Endodermal cell (in vitro differentiated cells): ENCODE results near the gene GUCY2C. TPM values are rescaled to one million over a fixed set of nuclear protein-coding genes. Genes with fewer than 3 reads are reported as not detected.

Experiments
- DNase-seq: peaks from one replicate; pipeline ENCODE4 v3.0.0-alpha.2; 2017
- H3K27ac ChIP-seq: 2 replicates; pipeline ENCODE4 v1.5.1; 2013; ENCODE audit warnings: mild to moderate bottlenecking, low read depth, low read length, moderate library complexity
- H3K27me3 ChIP-seq: 2 replicates; pipeline ENCODE4 v1.6.1; 2013; ENCODE audit warnings: mild to moderate bottlenecking, low read length, moderate library complexity; ENCODE audit not compliant: insufficient read depth, control insufficient read depth, poor library complexity, severe bottlenecking
- H3K36me3 ChIP-seq: 2 replicates; pipeline ENCODE4 v1.7.0; 2013; ENCODE audit warnings: mild to moderate bottlenecking, low read length, moderate library complexity; ENCODE audit not compliant: control insufficient read depth, insufficient read depth
- H3K4me1 ChIP-seq: one replicate; pipeline ENCODE4 v1.7.0; 2013; ENCODE audit warnings: low read length; ENCODE audit not compliant: control insufficient read depth, insufficient read depth
- H3K4me3 ChIP-seq: 2 replicates; pipeline ENCODE4 v1.5.1; 2013; ENCODE audit warnings: mild to moderate bottlenecking, low read length, moderate library complexity
- H3K9ac ChIP-seq: 2 replicates; pipeline ENCODE4 v1.6.1; 2013; ENCODE audit warnings: mild to moderate bottlenecking, low read length, moderate library complexity; ENCODE audit not compliant: poor library complexity, severe bottlenecking; ENCODE audit errors: extremely low read depth
- H3K9me3 ChIP-seq: 2 replicates; pipeline ENCODE4 v1.6.1; 2013; ENCODE audit warnings: mild to moderate bottlenecking, low read length, moderate library complexity; ENCODE audit not compliant: control insufficient read depth
- H3K27ac Mint-ChIP-seq: 2 replicates; pipeline ENCODE4 v1.8.0; 2020; ENCODE audit warnings: mixed read lengths
- H3K27me3 Mint-ChIP-seq: 2 replicates; pipeline ENCODE4 v1.8.0; 2021; ENCODE audit warnings: mild to moderate bottlenecking, mixed read lengths; ENCODE audit not compliant: insufficient read depth
- H3K36me3 Mint-ChIP-seq: 2 replicates; pipeline ENCODE4 v1.8.0; 2020; ENCODE audit warnings: low read depth, mixed read lengths
- H3K4me1 Mint-ChIP-seq: 2 replicates; pipeline ENCODE4 v1.8.0; 2020; ENCODE audit warnings: mixed read lengths
- H3K4me3 Mint-ChIP-seq: 2 replicates; pipeline ENCODE4 v1.8.0; 2020; ENCODE audit warnings: mild to moderate bottlenecking, moderate library complexity, mixed read lengths
- H3K9me3 Mint-ChIP-seq: 2 replicates; pipeline ENCODE4 v1.8.0; 2020; ENCODE audit warnings: mild to moderate bottlenecking, mixed read lengths
- CTCF ChIP-seq: fragments of 200-600 bp; sonication (generic); conservative IDR thresholded peaks from 2 replicates; pipeline ENCODE4 v1.5.0; 2021; ENCODE audit warnings: antibody characterized with exemption, mild to moderate bottlenecking
- WGBS, 2 experiments: methylation state at CpG; one replicate each; pipeline versions ENCODE4 v1.1.5 to v1.1.7; 2013; ENCODE audit warnings: missing lambda C conversion rate in 2 of 2, mixed read lengths in 1 of 2; ENCODE audit not compliant: insufficient coverage in 1 of 2, insufficient read length in 1 of 2; 5-methylcytosine and 5-hydroxymethylcytosine counted together
- total RNA-seq, 2 donors: library from RNA; stranded (reverse); fragmentation: NEBNext Ultra II Directional in 1 of 2; extraction: Animal tissue kit (Norgen Biotek cat#: 25700) in 1 of 2; gene quantifications; 2 replicates in 1 of 2; 3 replicates in 1 of 2; pipeline ENCODE4 v1.2.1, GENCODE V29; 2021

Gene GUCY2C
- total RNA-seq, 2 donors from 2014 or later, result 1.4 to 2.4 TPM

GRCh38 chr12:14681625-14682024, 14.8 kb downstream of the GUCY2C start:
- no peaks in the 10 kb centered on the region for H3K4me1 ChIP-seq
- no peaks in the 10 kb centered on the region for H3K9me3 ChIP-seq
- peaks cover 8% of the 10 kb centered on the region for H3K4me1 Mint-ChIP-seq
- H3K9me3 Mint-ChIP-seq, result no peaks in the 10 kb centered on the region
- no peaks in the 10 kb centered on the region for H3K27me3 ChIP-seq
- no peak overlapping the region for H3K27ac Mint-ChIP-seq
- H3K27ac ChIP-seq, result no peak overlapping the region
- no peak overlapping the region for H3K4me3 Mint-ChIP-seq
- 75 to 100% methylated on average over 1 of the region's 2 CpGs for WGBS, 2 experiments
- H3K4me3 ChIP-seq, result no peak overlapping the region
- H3K9ac ChIP-seq, result no peak overlapping the region
- no peaks in the 10 kb centered on the region for H3K36me3 ChIP-seq
- peaks cover 12% of the 10 kb centered on the region for H3K27me3 Mint-ChIP-seq
- no peak for TF ChIP-seq CTCF
- no peak for DNase-seq
- H3K36me3 Mint-ChIP-seq, result no peaks in the 10 kb centered on the region

- Mint-ChIP-seq H3K4me3 (no peak overlapping the region), H3K36me3 (no peaks in the 10 kb centered on the region), H3K27ac (no peak overlapping the region), H3K9me3 (no peaks in the 10 kb centered on the region), H3K27me3 (peaks cover 12% of the 10 kb centered on the region), H3K4me1 (peaks cover 8% of the 10 kb centered on the region)
- H3K9ac ChIP-seq, result no peak overlapping the region
- no peaks in the 10 kb centered on the region for H3K4me1 ChIP-seq
- WGBS, 2 experiments, result 94% methylated on average over 3 of the region's 3 CpGs; no CpG with 5 or more reads in 1 of the 2 experiments
- no peak overlapping the region for H3K4me3 ChIP-seq
- DNase-seq, result no peak
- H3K27ac ChIP-seq, result no peak overlapping the region
- no peaks in the 10 kb centered on the region for H3K9me3 ChIP-seq
- H3K27me3 ChIP-seq, result no peaks in the 10 kb centered on the region
- no peaks in the 10 kb centered on the region for H3K36me3 ChIP-seq
- TF ChIP-seq CTCF, result no peak
These were observed 15.2 kb downstream of the GUCY2C start for GRCh38 chr12:14681190-14681589.

GRCh38 chr12:14678547-14679150, 17.8 kb downstream of the GUCY2C start:
- no peaks in the 10 kb centered on the region for H3K36me3 Mint-ChIP-seq
- 89 to 95% methylated on average over 6 of the region's 6 CpGs for WGBS, 2 experiments

More at GRCh38 chr12:14678547-14679150, 17.8 kb downstream of the GUCY2C start:
- H3K27me3 Mint-ChIP-seq, result peaks cover 16% of the 10 kb centered on the region
- no peak for DNase-seq
- no peaks in the 10 kb centered on the region for H3K9me3 Mint-ChIP-seq
- no peak overlapping the region for H3K27ac Mint-ChIP-seq
- peak; percentile 23 for TF ChIP-seq CTCF
- Histone ChIP-seq H3K4me1 (no peaks in the 10 kb centered on the region), H3K36me3 (no peaks in the 10 kb centered on the region), H3K4me3 (no peak overlapping the region), H3K9ac (no peak overlapping the region), H3K27ac (no peak overlapping the region), H3K9me3 (no peaks in the 10 kb centered on the region), H3K27me3 (no peaks in the 10 kb centered on the region)
- H3K4me1 Mint-ChIP-seq, result peaks cover 12% of the 10 kb centered on the region
- no peak overlapping the region for H3K4me3 Mint-ChIP-seq
